Left ventricle myocardium inferior (tissue), 1 donor: ENCODE measurements around the gene STX5. TPM values are rescaled to one million over a fixed set of nuclear protein-coding genes. Genes with fewer than 3 reads are reported as not detected.

Experiments used
- DNase-seq: peaks from one replicate; pipeline ENCODE4 v3.0.0-alpha.2; 2020
- H3K27ac ChIP-seq: fragments of 200-600 bp; replicated peaks from 2 replicates; pipeline ENCODE4 v1.8.0; 2021
- H3K27me3 ChIP-seq: fragments of 200-600 bp; 2 replicates; pipeline ENCODE4 v1.8.0; 2021; ENCODE audit warnings: low read depth
- H3K36me3 ChIP-seq: fragments of 200-600 bp; 2 replicates; pipeline ENCODE4 v1.8.0; 2021
- H3K4me1 ChIP-seq: fragments of 200-600 bp; 2 replicates; pipeline ENCODE4 v1.8.0; 2021
- H3K4me3 ChIP-seq: fragments of 200-600 bp; 2 replicates; pipeline ENCODE4 v1.8.0; 2021; ENCODE audit warnings: mild to moderate bottlenecking, moderate library complexity
- H3K9me3 ChIP-seq: fragments of 200-600 bp; replicated peaks from 2 replicates; pipeline ENCODE4 v1.8.0; 2021
- intact Hi-C: fragments of 100-400 bp; cut with micrococcal nuclease; formaldehyde crosslinking; loops from one replicate; pipeline ENCODE4 v1.11.0; 2022
- total RNA-seq: library from RNA; stranded (reverse); fragmentation: NEBNext Ultra II Directional; extraction: Animal tissue kit (Norgen Biotek cat#: 25700); gene quantifications from one replicate; pipeline ENCODE4 v1.2.1, GENCODE V29; 2021
- TF ChIP-seq, protein P1 (sequence below): fragments of 200-600 bp; IDR thresholded peaks from 2 replicates; pipeline ENCODE4 v1.8.0; 2021; ENCODE audit warnings: antibody characterized with exemption, mild to moderate bottlenecking, borderline replicate concordance
- donor health status: DM: no; HTN: yes; CAD: no; lungs with severe emphysema.

STX5 gene
- total RNA-seq, 1 donor from 2014 or later = 16.7 TPM

DNA sequence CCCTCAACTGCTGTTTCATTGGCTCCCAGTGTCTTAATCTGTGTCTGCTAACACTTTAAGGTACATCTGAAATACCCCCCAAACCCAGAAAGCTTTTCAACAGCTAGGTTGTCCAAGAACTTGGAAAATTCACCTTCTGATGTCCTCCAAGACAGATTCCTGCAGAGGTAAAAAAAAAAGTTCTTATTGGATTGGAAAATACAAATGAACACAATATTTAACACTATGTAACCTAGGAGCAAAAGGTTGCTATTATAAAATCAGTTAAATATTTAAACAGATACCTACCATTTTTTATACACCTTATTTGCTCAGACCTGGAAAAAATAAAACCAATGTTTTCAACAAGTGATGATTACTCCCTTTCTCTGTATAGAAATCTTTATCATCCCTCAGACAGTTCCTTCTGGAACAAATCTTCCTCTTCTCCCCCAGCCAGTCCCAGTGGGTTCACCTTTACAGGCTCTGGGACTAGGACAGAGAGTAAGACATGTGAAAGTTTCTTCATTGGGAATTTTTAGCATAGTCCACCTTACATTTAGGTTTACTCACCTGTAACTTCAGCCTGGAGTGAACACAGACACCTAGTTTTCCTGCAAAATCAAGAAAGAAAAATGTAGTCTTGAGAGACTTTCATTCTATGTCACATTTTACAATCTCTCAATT lies 20.8 kb upstream of the STX5 start:
- Histone ChIP-seq H3K4me3 (no peak overlapping the region), H3K27ac (no peak overlapping the region), H3K36me3 (peaks cover 33% of the 10 kb centered on the region), H3K9me3 (no peaks in the 10 kb centered on the region), H3K4me1 (peaks cover 44% of the 10 kb centered on the region), H3K27me3 (no peaks in the 10 kb centered on the region)
- DNase-seq = no peak
- intact Hi-C loops = no loop called here
- TF ChIP-seq, protein P1, sequence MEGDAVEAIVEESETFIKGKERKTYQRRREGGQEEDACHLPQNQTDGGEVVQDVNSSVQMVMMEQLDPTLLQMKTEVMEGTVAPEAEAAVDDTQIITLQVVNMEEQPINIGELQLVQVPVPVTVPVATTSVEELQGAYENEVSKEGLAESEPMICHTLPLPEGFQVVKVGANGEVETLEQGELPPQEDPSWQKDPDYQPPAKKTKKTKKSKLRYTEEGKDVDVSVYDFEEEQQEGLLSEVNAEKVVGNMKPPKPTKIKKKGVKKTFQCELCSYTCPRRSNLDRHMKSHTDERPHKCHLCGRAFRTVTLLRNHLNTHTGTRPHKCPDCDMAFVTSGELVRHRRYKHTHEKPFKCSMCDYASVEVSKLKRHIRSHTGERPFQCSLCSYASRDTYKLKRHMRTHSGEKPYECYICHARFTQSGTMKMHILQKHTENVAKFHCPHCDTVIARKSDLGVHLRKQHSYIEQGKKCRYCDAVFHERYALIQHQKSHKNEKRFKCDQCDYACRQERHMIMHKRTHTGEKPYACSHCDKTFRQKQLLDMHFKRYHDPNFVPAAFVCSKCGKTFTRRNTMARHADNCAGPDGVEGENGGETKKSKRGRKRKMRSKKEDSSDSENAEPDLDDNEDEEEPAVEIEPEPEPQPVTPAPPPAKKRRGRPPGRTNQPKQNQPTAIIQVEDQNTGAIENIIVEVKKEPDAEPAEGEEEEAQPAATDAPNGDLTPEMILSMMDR = no peak

DNA sequence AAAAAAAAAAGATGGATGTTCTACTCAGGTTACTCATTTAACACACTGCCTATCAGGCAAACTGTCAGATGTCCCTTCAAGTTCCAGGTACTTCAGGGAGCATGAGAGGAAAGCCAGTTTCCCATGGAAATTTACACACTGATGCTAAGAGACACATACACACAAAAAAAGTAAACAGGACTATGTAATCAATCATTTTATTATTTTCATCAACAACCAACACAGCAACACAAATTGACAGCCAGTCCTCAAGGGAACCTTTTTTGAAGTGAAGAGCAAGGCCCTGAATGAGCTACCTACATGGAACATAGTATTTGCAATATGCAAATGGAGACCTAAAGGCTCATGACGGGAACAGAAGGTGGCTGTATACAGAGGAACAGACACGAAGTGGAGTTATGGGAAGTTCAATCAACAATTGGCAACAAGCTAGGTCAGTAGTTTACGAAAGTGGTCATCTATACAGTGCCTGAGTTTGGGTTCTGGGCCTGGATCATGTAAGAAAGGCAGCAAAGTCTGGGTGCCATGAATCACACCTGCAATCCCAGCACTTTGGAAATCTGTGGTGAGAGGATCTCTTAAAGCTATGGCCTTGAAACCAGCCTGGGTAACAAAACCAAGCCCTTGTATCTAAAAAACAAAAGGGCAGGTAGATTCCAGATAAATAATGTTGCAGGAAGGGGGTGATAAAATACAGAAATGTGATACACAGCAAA lies 20.1 kb upstream of the STX5 start:
- DNase-seq = no peak
- intact Hi-C loops = no loop called here
- peaks cover 44% of the 10 kb centered on the region for H3K4me1 ChIP-seq
- peak overlapping the region; percentile 13 for H3K27ac ChIP-seq
- H3K4me3 ChIP-seq = no peak overlapping the region
- H3K27me3 ChIP-seq = no peaks in the 10 kb centered on the region
- H3K36me3 ChIP-seq = peaks cover 33% of the 10 kb centered on the region
- H3K9me3 ChIP-seq = no peaks in the 10 kb centered on the region
- TF ChIP-seq, protein P1 = no peak

DNA sequence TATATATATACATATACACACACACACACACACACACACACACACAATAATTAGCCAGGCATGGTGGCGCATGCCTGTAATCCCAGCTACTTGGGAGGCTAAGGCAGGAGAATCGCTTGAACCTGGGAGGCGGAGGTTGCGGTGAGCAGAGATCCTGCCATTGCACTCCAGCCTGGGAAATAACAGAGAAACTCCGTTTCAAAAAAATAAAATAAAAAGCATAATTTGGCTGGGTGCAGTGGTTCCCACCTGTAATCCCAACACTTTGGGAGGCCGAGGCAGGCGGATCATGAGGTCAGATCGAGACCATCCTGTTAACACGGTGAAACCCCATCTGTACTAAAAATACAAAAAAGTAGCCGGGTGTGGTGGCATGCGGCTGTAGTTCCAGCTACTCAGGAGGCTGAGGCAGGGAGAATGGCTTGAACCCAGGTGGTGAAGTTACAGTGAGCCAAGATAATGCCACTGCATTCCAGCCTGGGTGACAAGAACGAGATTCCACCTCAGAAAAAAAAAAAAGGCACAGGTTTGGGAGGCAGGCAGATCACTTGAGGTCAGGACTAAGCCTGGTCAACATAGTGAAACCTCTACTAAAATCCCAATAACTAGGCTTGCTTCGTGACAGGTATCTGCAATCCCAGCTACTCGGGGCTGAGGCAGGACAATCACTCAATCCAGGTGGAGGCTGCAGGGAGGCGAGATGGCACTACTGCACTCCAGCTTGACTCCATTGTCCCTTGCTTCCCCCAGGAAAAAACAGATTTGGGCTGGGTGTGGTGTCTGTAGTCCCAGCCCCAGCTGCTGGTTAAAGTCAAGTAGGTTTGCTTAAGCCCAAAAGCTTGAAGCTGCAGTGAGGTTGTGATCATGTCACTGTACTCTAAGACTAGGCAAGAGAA lies 19.3 kb upstream of the STX5 start:
- H3K4me3 ChIP-seq = no peak overlapping the region
- no peak for DNase-seq
- peaks cover 38% of the 10 kb centered on the region for H3K4me1 ChIP-seq
- H3K9me3 ChIP-seq = no peaks in the 10 kb centered on the region
- peaks cover 33% of the 10 kb centered on the region for H3K36me3 ChIP-seq
- no peaks in the 10 kb centered on the region for H3K27me3 ChIP-seq
- TF ChIP-seq, protein P1 = no peak
- H3K27ac ChIP-seq = peak overlapping the region; percentile 13
- intact Hi-C loops = no loop called here

DNA sequence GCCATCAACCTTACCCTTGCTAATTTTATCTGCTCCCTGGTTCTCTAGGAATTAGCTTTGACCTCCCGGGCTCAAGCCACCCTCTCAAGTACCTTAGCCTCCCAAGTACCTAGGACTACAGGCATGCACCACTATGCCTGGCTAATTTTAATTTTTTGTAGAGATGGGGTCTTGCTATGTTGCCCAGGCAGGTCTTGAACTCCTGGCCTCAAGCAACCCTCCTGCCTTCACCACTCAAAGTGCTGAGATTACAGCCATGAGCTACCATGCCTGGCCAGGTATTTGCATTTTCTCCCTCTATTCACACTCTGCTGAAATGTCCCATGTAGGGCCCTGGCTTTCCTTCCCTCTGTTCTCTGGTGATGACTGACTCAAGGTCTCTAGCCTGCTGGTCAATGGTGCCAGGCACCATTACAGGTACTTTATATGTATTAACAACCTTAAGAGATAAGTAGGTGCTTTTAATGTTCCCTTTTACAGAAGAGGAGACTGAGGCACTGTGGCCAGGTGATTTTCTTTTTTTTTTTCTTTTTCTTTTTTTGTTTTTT lies 16.0 kb upstream of the STX5 start:
- no peak overlapping the region for H3K4me3 ChIP-seq
- peaks cover 10% of the 10 kb centered on the region for H3K4me1 ChIP-seq
- intact Hi-C loops = no loop called here
- H3K9me3 ChIP-seq = no peaks in the 10 kb centered on the region
- TF ChIP-seq, protein P1 = no peak
- no peak for DNase-seq
- H3K27ac ChIP-seq = no peak overlapping the region
- no peaks in the 10 kb centered on the region for H3K27me3 ChIP-seq
- peaks cover 17% of the 10 kb centered on the region for H3K36me3 ChIP-seq

DNA sequence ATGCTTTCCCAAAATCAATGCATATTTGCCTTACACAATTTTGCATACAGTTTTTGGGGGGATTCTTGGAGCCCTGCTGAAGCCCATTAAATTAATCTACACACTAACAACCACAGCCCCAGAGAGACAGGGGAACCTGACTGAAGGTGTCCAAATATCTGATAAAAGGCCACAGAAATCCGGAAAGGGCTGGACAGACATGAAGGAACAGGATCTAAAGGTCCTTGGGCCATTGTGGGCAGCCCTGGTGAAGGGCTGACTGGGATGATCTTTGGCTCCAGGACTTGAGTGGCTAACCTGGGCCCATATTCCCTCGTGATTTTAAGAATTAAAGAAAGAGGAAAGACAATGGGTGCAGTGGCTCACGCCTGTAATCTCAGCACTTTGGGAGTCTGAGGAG lies 14.3 kb upstream of the STX5 start:
- TF ChIP-seq, protein P1 = no peak
- Histone ChIP-seq H3K27me3 (no peaks in the 10 kb centered on the region), H3K36me3 (peaks cover under 1% of the 10 kb centered on the region), H3K4me3 (no peak overlapping the region), H3K27ac (no peak overlapping the region), H3K4me1 (peaks cover 15% of the 10 kb centered on the region), H3K9me3 (no peaks in the 10 kb centered on the region)
- DNase-seq = no peak
- intact Hi-C loops = no loop called here
